Activated effector memory CD4-positive, alpha-beta T cell treated with Interleukin-2 at 50 U/mL for 16 hours (primary cell): Measurements from ENCODE around the gene OBP2B.
"Not testable (repeated sequence)": the region's sequence is repeated elsewhere in the genome, so short reads cannot be mapped to it uniquely, and the experiment has no call there.

Source experiments
- DNase-seq: peaks from one replicate; pipeline ENCODE4 v3.0.0-alpha.2; 2020

OBP2B gene

DNA sequence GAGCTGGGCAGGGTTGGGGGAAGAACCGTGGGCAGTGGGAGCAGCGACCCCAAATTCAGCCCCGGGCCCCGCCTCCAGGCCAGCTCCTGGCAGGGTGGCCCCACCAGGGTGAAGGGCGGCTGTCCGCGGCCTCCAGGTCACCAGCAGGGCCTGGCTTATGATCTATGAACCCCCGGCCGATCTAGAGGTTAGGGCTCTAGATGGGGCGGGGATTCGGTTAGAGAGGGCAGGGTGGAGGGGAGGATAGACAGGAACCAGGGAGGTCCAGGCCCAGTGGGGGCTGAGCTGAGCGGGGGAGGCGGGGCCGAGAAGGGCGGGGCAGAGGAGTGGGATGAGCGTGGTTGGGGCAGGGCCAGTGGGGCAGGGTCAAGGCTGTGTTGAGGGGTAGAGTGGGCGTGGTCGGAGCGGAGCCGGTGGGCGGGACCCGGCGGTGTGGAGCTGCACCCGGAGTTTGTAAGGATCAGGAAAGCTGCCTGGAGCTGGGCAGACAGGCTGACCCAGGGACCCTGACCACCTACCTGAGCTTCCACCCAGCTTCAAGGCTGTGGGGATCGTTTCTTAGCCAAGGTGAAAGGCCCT, 29.3 kb upstream of the OBP2B start:
- DNase-seq = no peak

DNA sequence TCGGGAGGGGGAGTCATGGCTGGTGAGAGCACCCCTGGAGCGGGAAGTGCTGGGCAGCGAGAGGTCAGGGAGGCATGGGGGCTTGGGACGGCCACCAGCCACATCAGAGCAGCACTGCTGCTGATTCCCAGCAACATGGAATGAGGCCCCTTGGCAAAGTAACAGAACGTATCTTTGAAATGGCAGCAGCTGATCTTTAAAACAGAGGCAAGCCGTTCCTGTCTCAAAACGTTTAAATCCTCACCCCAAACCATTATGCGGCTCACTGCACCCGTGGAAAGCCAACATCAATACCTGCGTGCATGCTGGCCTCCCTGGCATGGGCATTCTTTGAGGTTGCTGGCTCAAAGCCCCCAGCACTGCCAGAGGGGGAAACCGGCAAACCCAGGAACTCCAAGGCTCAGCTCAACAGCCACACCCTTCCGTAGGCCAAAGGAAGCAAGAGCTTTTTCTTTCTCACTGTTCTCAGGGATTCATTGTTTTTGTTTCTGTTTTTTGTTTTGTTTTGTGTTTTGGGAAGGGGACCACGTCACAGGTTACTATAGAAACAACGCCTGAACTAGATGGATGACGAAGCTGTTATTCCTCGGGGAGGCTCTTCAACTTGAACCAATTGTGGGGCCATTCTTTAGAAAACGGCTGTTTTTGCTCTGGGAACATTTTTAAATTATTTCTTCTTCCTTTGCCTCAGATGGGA, 28.1 kb upstream of the OBP2B start:
- no peak for DNase-seq

DNA sequence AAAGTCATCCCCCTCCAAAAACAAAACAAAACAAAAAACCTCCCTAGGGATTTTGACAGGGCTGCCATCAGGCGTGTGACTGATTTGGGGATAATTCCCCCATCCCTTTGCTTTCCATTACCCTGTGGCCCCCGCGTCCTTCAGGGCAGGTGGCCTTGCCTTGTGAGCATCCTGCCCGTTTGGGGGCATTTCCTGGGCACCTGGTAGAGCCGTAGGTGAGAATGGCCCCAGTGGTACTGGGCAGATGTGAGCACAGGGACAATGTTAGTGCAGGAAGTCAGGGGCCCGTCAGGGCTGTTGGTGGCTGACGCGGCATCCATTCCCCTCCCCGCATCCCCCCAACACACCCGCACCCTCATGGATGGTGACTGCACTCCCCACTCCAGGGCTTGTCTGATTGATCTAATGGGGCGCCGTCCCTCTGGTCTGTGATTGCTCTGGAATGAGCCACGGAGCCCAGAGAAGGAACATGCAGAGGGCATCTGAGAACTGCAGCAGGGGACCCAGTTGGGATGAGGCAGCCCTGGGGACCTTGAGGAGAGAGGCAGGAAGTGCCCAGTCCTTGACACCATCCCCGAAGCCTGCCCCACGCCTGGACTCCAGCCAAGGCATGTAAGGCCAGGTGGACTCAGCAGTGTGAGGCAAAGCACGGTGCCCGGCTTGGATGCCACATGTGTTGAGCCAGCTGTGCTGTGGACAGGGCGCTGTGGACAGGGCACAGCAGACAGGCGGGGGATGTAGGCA, 27.4 kb upstream of the OBP2B start:
- DNase-seq = not testable (repeated sequence)

DNA sequence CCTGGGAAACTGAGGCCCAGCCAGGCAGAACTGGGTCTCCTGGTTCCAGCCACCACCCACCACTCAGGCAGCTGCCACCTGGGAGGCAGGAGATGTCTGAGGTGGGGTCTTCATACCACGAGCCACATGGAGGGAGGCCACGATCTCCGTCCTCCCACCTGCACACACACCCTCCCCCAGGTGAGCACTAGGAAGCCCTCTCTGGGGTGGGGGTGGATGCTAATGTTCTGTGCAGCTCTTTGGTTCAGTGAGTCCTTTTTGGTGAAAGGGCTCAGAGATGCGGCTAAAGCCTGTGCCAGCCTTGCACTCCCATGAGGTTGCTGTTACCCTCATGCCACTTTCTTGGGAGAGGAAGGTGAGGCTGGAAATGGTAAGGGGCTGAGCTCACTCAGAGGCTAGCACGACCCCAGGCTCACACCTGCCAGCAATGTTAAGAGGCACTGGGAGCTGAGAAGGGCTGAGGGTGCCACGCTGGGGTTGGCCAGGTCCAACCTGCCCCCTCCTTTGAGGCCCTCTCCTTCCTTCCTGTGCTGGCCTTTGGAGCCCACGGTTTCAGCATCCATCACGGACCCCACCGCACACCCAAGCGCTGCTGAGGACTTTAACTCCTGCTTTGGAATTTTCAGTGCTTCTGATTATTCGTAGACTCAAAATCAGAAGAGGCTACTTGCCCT, 26.6 kb upstream of the OBP2B start:
- DNase-seq = no peak

DNA sequence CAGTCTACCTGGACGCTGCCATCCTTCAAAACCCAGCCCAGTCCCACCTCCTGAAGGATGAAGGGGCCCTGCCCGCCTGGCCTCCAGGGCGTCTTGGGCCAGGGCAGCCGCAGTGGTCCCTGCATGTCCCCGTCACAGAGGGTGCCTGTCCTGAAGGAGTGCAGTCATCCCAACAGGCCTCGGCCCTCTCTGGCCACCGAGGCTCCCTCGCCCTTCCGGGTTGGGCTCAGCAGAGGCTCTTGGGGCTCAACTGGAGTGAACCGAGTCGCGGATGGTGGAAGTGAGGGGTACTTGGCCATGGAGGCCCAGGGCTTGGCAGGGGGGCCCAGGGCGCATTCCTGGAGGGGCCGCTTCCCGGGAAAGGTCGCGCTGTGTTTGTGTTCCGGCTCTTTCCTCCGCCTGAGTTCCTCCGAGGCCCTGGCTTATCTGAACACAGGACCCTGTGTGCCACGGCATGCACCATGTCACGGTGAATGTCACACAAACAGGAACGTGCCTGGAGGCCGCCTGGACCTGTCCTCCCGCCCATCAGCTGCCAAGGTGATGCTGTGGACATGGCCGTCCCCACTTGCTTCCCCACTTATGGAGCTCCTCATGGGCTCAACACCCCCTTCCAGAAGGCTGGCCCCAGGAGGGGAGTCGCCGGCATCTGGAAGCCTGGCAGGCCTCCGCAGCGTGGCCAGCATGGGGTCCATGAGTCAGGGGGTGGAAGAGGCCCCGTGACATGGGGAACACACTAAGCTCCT, 25.7 kb upstream of the OBP2B start:
- DNase-seq = no peak

DNA sequence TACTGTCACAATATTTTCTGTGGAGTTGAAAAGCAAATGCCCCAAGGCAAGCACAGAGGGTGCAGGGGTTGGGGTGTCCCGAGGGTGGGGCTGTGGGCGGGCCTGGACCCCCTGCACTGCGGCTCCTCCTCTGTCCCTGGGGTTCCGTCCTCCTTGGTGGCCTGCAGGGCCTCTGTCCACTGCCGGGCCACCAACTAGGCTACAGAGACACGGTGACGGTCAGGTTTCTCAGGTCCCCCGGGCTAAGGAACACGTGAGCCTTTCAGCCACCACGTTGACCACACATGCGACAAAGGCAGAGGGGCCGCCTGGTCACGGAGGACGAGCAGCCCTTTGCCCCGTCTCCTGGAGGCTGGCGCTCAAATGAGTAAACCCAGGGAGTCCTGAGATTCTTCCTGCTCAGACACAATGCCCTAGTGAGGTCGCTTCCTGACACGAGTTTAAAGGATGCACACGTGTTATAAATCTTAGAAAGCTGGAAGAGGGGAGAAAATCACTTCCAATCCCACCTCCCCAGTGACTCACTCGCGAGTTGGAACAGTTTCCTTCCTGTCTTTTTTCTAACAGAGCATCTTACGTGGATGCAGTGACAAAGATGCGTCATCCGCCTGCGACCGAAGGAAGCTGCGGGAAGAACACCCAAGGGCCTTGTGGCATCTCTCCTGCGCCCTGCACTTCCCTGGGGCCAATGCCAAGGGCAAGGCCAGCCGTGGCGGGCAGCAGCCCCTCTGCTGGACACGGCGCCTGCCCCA, 24.8 kb upstream of the OBP2B start:
- DNase-seq = no peak

DNA sequence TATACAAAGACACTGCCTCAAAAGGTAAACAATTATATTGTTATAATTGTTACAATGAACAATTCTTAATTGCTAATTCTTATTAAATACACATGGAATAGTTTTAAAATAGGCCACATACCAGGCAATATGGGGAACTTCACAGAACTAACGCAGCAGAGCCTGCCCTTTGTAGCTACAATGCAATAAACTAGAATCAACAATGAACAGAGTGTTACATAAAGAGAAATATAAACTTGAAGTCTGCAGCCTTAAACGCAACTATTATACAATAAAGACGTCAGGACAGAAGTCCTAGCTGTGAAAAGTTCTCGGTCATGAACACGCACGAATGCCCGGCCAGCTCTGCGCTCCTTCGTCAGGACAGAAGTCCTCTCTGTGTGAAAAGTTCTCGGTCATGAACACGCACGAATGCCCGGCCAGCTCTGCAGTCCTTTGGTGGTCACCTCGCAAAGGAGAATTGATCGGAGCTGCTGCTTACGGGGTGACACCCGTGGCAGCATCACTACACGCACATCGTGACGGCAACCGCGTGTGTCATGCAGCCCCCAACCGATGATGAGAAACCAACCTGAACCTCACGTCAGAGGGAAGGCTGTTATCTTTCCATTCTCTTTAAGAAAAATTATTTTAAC, 23.0 kb upstream of the OBP2B start:
- DNase-seq = not testable (repeated sequence)

DNA sequence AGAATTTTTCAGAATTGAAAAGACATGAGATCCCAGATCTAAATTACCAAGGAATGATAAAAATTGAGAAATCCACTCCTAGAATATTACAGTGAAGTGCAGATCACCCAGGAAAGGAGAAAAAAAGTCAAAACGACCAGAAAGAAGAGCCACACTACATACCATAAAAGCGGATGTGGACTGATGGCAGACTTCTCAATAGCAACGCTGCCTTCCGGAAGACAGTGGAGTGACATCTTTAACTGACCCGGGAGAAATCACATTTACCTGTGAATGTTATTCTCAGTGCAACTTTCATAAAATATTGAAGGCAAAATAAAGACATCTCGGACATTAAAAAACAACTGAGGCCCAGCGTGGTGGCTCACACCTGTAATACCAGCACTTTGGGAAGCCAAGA, 21.5 kb upstream of the OBP2B start:
- not testable (repeated sequence) for DNase-seq

DNA sequence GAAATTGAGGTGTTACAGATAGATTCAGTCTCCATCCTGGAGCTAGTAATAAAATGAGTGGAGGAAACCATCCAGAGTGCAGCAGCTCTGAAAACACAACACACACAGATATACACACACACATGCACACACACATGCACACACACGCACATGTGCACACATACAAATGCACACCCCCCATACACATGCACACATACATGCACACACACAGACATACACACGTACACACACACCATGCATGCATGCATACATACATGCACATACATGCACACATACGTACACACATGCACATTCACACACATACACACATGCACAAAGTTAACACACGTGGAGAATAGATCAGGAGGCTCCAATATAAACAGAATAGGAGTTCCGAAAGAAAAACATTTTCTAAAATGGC, 21.0 kb upstream of the OBP2B start:
- no peak for DNase-seq

DNA sequence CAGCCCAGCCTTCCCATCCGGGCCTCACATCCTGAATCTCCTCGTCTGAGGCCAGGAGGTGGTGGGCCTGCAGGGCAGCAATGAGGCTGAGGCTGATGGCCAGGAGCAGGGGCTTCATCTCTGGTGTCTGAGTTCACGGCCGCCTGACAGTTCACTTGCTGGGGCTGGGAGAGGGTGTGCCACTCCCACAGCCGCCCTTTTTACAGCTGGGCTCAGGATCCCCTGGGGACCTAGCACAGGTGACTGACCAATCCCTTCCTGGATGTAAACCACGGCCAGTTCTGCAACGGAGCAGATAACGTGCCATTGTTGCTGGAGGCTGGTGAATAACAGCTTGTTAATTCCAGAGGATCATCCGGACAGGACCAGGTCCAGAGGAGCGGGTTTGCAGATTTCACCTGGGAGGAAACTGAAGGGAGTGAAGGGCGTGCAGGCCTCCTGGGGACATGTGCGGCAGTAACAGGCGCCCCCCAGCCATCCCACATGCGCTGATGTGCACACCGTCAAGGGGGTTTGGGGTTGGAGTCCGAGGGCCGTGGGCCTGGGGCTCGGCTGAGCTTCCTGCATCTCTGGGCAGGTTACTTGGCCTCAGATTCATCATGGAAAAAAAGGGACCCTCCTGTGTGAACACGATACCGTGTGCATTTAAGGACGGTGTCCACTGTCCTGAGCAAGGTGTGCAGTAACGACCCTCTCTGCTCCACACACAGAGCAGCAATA, 19.6 kb upstream of the OBP2B start:
- not testable (repeated sequence) for DNase-seq

DNA sequence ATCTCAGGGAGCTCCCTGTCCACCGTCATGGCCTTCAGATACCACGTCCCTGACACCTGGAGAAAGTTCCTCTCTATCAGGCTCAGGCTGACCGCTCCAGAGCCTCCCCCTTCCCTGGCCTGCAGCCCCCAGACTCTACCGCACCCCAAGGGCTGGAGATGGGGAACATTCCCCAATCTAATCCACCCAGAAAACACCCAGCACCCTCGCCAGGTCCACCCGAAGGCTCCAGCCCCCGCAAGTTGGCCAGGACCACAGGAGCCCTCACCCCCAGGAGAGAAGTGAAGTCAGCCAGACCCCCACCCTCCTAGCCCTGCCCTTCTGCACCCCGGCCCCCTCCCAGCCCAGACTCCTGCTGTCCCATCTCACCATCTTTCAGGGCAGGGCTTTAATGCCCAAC, 18.9 kb upstream of the OBP2B start:
- DNase-seq = not testable (repeated sequence)

DNA sequence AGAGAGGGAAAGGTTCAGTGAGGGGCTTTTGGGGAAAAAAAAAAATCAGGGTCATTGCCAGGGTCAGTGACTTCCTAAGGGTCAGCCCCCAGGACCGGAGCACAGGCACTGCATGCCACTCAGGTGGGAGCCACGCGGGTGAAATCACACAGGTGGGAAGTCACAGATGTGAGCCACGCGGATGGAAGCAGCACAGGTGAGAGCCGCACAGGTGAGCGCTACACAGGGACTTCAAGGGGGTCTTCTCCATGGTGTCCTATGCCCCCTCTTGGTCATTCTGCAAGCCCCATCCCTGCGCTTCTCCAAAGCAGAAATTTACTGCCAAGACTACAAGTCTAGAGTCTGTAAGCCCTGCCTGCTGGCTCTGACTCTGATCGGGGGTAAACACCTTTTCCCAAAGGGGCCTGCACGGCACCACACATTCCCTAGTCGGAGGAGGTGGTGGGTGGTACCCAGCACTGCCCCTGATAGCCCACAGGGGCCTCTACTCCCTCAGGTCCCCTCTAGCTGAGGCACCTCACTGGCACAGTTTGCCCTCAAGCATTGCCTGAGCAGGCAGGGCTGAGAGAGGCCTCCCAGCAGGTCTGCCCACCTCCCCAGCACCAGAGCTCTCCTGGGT, 18.3 kb upstream of the OBP2B start:
- no peak for DNase-seq

DNA sequence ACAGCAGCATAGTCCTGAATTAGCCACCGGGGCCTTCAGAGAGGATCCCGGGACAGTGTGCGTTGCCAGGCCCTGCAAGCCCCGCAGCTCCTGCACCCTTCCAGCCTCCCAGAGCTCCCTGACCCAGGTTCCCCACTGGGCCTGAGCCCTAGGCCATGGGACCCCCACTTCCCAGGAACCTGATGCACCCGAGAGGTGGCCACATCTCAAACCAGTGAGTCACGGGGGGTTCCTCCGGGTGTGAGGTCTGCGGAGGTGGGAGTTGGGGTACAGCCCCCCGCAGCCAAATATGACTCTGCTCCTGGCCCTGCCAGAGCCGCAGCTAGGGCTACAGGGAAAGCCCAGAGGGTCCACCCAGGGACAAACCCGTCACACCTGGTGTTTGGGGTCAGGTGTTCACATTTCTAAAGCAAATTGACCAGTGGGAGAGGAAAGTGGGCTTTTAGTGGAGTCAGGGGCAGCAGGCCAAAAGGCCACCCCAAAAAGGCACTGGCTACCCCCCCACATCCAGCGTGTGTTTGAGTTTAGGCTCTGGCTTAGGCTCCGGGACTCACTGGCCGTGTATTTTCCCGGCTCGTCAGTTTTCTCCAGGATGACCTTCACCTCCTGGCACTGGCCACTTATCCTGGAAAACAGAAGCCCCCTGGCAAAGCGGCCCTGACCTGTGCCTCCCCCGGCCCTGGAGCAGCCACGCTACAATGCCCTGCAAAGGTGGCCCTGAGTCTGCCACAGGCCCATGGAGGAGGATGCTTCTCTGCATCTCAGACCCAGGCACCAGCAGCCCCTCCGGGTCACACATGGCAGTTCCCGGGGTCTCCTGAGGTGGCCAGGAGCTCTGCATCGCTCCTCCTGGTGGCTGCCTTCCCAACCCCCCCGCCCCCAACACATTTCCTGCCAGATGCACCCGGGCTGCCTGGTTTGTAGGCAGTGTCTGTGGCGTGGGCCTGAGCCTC, 17.4 kb upstream of the OBP2B start:
- DNase-seq = no peak

DNA sequence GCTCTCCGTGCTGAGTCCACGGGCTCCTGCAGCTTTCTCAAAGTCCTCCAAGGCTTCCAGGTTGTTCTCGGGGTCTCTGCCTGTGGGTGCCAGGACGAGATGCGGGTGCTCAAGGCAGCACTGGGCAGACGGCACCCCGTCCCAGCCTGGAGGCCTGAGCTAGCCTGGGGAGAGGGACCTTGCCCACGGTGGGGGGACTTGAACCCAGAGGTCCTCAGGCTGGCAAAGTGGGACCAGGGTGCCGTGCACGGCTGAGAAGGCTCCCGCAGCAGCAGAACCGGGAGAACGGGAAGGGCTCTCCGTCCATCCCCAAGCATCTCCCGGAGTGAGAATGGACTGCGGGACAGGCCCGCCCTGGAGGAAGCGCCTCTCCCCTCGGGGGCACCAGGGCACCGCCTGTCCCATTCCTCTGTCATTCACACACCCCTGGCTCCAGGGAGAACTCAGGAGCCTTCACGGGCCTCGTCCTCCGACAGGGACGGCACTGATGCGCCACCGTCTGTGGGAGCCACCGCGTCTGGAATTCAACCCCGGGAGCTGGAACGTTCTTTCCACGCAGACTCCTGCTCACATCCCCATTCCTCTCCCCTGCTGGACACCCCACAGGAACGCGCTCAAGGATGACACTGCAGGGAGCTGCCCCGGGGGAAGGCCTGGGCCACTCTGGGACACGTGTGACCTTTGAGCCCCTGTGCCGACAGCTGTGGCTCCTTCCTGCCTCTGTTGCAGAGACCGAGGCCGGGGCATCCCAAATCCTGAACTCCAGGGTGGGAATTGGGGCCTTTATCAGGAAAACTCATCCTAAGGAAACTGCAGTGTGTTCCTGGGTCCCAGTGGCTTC, 16.3 kb upstream of the OBP2B start:
- no peak for DNase-seq

DNA sequence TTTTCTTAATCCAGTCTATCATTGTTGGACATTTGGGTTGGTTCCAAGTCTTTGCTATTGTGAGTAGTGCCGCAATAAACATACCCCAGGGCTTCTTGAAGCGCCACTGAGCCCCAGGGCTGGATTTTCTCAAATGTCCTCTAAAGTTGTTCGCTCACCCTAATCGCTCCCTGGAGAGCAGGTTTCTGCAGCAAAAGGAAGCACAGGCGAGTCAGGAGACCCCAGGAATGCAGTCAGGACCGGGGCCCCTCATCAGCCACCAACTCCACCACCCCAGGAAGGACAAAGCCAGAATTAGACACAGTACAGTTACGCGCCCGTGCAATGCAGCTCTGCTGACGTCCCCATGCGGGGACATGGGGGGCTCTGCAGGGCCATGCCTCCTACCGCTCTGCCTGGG, 15.7 kb upstream of the OBP2B start:
- no peak for DNase-seq

DNA sequence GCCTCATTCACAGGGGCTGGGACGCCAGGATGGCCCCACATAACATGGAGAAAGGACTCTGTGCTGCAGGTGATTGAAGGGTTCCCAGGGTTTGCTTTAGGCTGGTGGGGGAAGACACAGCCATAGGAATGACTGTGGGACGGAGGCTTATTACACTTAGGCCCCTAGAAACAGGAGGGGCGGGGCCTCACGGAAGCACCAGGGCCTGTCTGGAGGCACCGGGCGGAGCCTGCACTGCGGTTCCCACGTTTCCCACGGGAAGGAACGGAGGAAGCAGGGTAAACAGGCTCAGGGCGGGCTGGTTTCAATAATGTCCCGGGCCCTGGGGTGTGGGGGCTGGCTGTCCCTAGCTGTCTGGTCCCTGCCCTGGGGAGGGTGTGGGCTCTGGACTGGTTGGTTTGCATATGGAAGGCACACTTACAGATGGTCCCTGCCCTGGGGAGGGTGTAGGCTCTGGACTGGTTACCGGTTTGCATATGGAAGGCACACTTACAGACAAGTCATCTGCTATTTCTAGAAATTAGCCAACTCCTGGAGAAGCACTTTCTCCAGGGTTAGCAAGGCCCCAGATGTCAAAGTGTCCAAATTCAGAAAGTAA, 14.2 kb upstream of the OBP2B start:
- DNase-seq = not testable (repeated sequence)

DNA sequence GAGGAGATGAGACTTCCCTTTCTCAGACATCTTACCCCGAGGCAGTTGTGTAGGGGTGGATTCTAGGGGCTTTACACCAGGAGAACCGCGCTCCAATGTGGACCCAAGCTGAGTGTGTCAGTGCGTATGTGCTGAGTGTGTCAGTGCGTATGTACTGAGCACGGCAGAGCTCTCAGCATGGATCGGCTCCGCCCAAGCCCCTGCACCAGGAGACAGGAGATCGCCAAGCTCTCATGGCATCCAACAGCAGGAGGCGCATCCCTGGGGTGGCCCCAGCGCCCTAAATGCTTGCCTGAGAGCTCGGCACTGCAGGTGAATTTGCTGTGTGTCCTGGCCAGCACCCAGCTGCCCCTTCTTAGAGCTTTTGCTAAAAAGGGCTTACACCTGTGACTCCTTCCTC, 12.9 kb upstream of the OBP2B start:
- not testable (repeated sequence) for DNase-seq
